GM19351 (cell line): Measurements from ENCODE around the gene CALML4.
"Not testable (repeated sequence)": the region's sequence is repeated elsewhere in the genome, so short reads cannot be mapped to it uniquely, and the experiment has no call there.

Experiments
- ATAC-seq: cut with Tn5 transposase; IDR thresholded peaks from one replicate; pipeline ENCODE4 v1.9.1; 2021; ENCODE audit warnings: mild to moderate bottlenecking, moderate library complexity; ENCODE audit not compliant: unreplicated experiment

Gene CALML4

GRCh38 chr15:68192804-68193486, 12.2 kb downstream of the CALML4 start:
- ATAC-seq, result no peak

GRCh38 chr15:68192117-68192516, 13.0 kb downstream of the CALML4 start:
- no peak for ATAC-seq

- no peak for ATAC-seq
These were observed 13.6 kb downstream of the CALML4 start for GRCh38 chr15:68191555-68191954.

- no peak for ATAC-seq
These were observed 15.1 kb downstream of the CALML4 start for GRCh38 chr15:68190048-68190447.

GRCh38 chr15:68188647-68189046, 16.5 kb downstream of the CALML4 start:
- no peak for ATAC-seq

GRCh38 chr15:68187559-68187958, 17.6 kb downstream of the CALML4 start:
- no peak for ATAC-seq

- no peak for ATAC-seq
These were observed 18.3 kb downstream of the CALML4 start for GRCh38 chr15:68186671-68187397.

- no peak for ATAC-seq
These were observed 20.3 kb downstream of the CALML4 start for GRCh38 chr15:68184616-68185480.

GRCh38 chr15:68183616-68184315, 21.4 kb downstream of the CALML4 start:
- no peak for ATAC-seq

GRCh38 chr15:68177742-68178141, 27.4 kb downstream of the CALML4 start:
- no peak for ATAC-seq

- ATAC-seq, result no peak
These were observed 28.5 kb downstream of the CALML4 start for GRCh38 chr15:68176601-68177000.

GRCh38 chr15:68175526-68175925, 29.6 kb downstream of the CALML4 start:
- no peak for ATAC-seq

- ATAC-seq, result no peak
These were observed 32.0 kb downstream of the CALML4 start for GRCh38 chr15:68173119-68173518.

GRCh38 chr15:68172037-68172436, 33.1 kb downstream of the CALML4 start:
- not testable (repeated sequence) for ATAC-seq

GRCh38 chr15:68166847-68167246, 38.3 kb downstream of the CALML4 start:
- ATAC-seq, result no peak

- ATAC-seq, result no peak
These were observed 41.9 kb downstream of the CALML4 start for GRCh38 chr15:68163191-68163590.

GRCh38 chr15:68158046-68158628, 47.0 kb downstream of the CALML4 start:
- ATAC-seq, result no peak

GRCh38 chr15:68157074-68157473, 48.1 kb downstream of the CALML4 start:
- ATAC-seq, result no peak

GRCh38 chr15:68154923-68155559, 50.1 kb downstream of the CALML4 start:
- ATAC-seq, result no peak

- ATAC-seq, result no peak
These were observed 52.8 kb downstream of the CALML4 start for GRCh38 chr15:68152342-68152741.
